CD14-positive monocyte (primary cell): ENCODE measurements around the gene MYO1D. TPM values are rescaled to one million over a fixed set of nuclear protein-coding genes. Genes with fewer than 3 reads are reported as not detected.

Experiments
- DNase-seq, 3 donors: peaks; one replicate each; pipeline ENCODE4 v3.0.0-alpha.2; 2011 to 2022
- H2AFZ ChIP-seq: 2 replicates; pipeline ENCODE4 v1.6.0; 2012; ENCODE audit warnings: mild to moderate bottlenecking, low read depth, low read length, inconsistent platforms; ENCODE audit not compliant: insufficient read depth, poor library complexity, severe bottlenecking
- H3K27ac ChIP-seq, 2 donors: 1 replicate in 1 of 2; 2 replicates in 1 of 2; pipeline ENCODE4 v1.5.1; 2012 to 2013; ENCODE audit warnings: low read length in 2 of 2, control low read depth in 1 of 2, inconsistent platforms in 1 of 2, low read depth in 1 of 2, mild to moderate bottlenecking in 1 of 2
- H3K27me3 ChIP-seq, 2 donors: one replicate each; pipeline versions ENCODE4 v1.6.0 to v1.6.1; 2011 to 2013; ENCODE audit warnings: low read length in 2 of 2; ENCODE audit not compliant: control insufficient read depth in 2 of 2, insufficient read depth in 2 of 2
- H3K36me3 ChIP-seq, 2 donors: replicated peaks in 1 of 2; 1 replicate in 1 of 2; 2 replicates in 1 of 2; pipeline versions ENCODE4 v1.5.1 to v1.6.1; 2012 to 2013; ENCODE audit warnings: low read length in 2 of 2, control low read depth in 1 of 2, inconsistent platforms in 1 of 2, mild to moderate bottlenecking in 1 of 2; ENCODE audit not compliant: insufficient read depth in 2 of 2, control insufficient read depth in 1 of 2
- H3K4me1 ChIP-seq, 2 donors: 1 replicate in 1 of 2; 2 replicates in 1 of 2; pipeline versions ENCODE4 v1.5.1 to v1.6.1; 2012 to 2013; ENCODE audit warnings: low read length in 2 of 2, control low read depth in 1 of 2, inconsistent platforms in 1 of 2, mild to moderate bottlenecking in 1 of 2, moderate library complexity in 1 of 2; ENCODE audit not compliant: insufficient read depth in 2 of 2, control insufficient read depth in 1 of 2
- H3K4me2 ChIP-seq: replicated peaks from 2 replicates; pipeline ENCODE3; 2012; ENCODE audit warnings: low read length, moderate library complexity, mild to moderate bottlenecking; ENCODE audit not compliant: poor library complexity, severe bottlenecking; ENCODE audit errors: extremely low read depth
- H3K4me3 ChIP-seq, 3 experiments: fragments of 200-600 bp in 1 of 3; sonication (generic) in 1 of 3; replicated peaks in 1 of 3; 1 replicate in 2 of 3; 2 replicates in 1 of 3; pipeline ENCODE4 v1.5.1; 2011 to 2013; ENCODE audit warnings: low read length in 3 of 3, mild to moderate bottlenecking in 3 of 3, control low read depth in 2 of 3, low read depth in 2 of 3, inconsistent platforms in 1 of 3, moderate library complexity in 1 of 3
- H3K79me2 ChIP-seq: 2 replicates; pipeline ENCODE4 v1.6.0; 2012; ENCODE audit warnings: mild to moderate bottlenecking, control low read depth, inconsistent platforms, low read length, moderate library complexity; ENCODE audit not compliant: insufficient read depth
- H3K9ac ChIP-seq: 2 replicates; pipeline ENCODE4 v1.6.0; 2017; ENCODE audit warnings: low read length, mild to moderate bottlenecking; ENCODE audit not compliant: insufficient read depth, poor library complexity, severe bottlenecking
- H3K9me3 ChIP-seq, 2 donors: replicated peaks in 1 of 2; 1 replicate in 1 of 2; 2 replicates in 1 of 2; pipeline versions ENCODE4 v1.5.1 to v1.6.1; 2012 to 2013; ENCODE audit warnings: low read length in 2 of 2, control low read depth in 1 of 2; ENCODE audit not compliant: control insufficient read depth in 1 of 2, insufficient read depth in 1 of 2
- H4K20me1 ChIP-seq: 2 replicates; pipeline ENCODE4 v1.6.0; 2012; ENCODE audit warnings: mild to moderate bottlenecking, low read length, control low read depth, moderate library complexity; ENCODE audit not compliant: insufficient read depth
- H3K27ac Mint-ChIP-seq, 7 donors: one replicate each; pipeline ENCODE4 v1.8.0; 2020; ENCODE audit warnings: mild to moderate bottlenecking in 7 of 7, mixed read lengths in 7 of 7, moderate library complexity in 6 of 7, inconsistent platforms in 2 of 7
- H3K27me3 Mint-ChIP-seq, 3 donors: one replicate each; pipeline ENCODE4 v1.8.0; 2021 to 2022; ENCODE audit warnings: low read depth in 3 of 3, mild to moderate bottlenecking in 3 of 3, mixed read lengths in 3 of 3, moderate library complexity in 3 of 3, inconsistent platforms in 1 of 3
- H3K36me3 Mint-ChIP-seq, 2 donors: one replicate each; pipeline ENCODE4 v1.8.0; 2020; ENCODE audit warnings: mixed read lengths in 2 of 2, inconsistent platforms in 1 of 2, mild to moderate bottlenecking in 1 of 2
- H3K4me1 Mint-ChIP-seq: one replicate; pipeline ENCODE4 v1.8.0; 2020; ENCODE audit warnings: mild to moderate bottlenecking, mixed read lengths
- H3K4me3 Mint-ChIP-seq, 2 donors: one replicate each; pipeline ENCODE4 v1.8.0; 2020; ENCODE audit warnings: mild to moderate bottlenecking in 2 of 2, mixed read lengths in 2 of 2, moderate library complexity in 1 of 2
- H3K9me3 Mint-ChIP-seq, 7 donors: one replicate each; pipeline ENCODE4 v1.8.0; 2020 to 2022; ENCODE audit warnings: mixed read lengths in 7 of 7, mild to moderate bottlenecking in 6 of 7, moderate library complexity in 6 of 7, inconsistent platforms in 2 of 7
- WGBS: methylation state at CpG from one replicate; pipeline ENCODE4 v1.1.5; 2013; ENCODE audit warnings: missing lambda C conversion rate; ENCODE audit not compliant: insufficient coverage; 5-methylcytosine and 5-hydroxymethylcytosine counted together
- intact Hi-C, 2 donors: fragments of 100-400 bp; cut with micrococcal nuclease; formaldehyde crosslinking; loops; one replicate each; pipeline versions ENCODE4 v1.15.0 to v1.15.1; 2023
- polyA plus RNA-seq, 3 donors: library from polyadenylated mRNA; depleted of rRNA in 1 of 3; unstranded in 2 of 3; stranded (reverse) in 1 of 3; fragments of 300-500 nt in 2 of 3; fragments of >200 nt in 1 of 3; fragmentation: Illumina TruSeq in 2 of 3; gene quantifications; 1 replicate in 2 of 3; 2 replicates in 1 of 3; pipeline ENCODE4 v1.2.3, GENCODE V29; 2012 to 2021
- TF ChIP-seq, protein P1 (sequence below): fragments of 200-600 bp; IDR thresholded peaks from one replicate; pipeline ENCODE4 v1.8.0; 2022; ENCODE audit warnings: antibody characterized with exemption, mild to moderate bottlenecking

MYO1D gene
- polyA plus RNA-seq, 3 donors: 0.22 to 0.39 (median 0.26) TPM

DNA sequence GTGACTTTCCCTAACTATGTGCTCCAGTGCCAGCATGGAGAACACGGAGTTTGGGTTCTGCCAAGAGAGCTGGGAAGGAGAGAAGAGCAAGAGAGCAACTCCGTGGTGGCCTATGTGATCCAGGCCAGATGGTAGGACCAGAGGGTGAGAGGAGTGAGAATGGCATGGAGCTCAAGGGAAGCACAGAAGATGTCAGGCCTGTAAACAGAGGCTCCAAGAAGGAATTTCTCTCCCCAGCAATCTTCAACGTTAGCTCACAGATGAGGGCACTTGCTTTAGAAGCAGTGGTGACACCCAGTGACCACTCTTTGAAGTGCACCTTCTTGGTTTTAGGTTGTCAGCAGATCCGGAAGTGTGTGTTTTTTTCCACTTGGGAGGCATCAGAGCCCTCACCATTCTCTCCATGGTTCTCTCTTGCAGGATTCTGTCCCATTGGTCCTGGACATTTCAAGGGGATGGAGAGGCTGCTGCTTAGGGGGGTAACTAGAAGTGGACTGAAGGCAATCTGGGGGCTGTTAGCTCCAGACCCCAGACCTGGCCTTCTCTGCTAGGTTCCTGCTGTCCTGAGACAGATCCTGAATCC lies 33.0 kb upstream of the MYO1D start:
- Mint-ChIP-seq H3K36me3 (no peaks in the 10 kb centered on the region), H3K4me1 (no peaks in the 10 kb centered on the region), H3K9me3 (no peaks in the 10 kb centered on the region), H3K4me3 (no peak overlapping the region), H3K27me3 (peaks cover 1 to 6% (median 2%) of the 10 kb centered on the region in 3 donors), H3K27ac (peak overlapping the region in 1 of 7 donors; percentile 51)
- Histone ChIP-seq H3K9ac (no peak overlapping the region), H3K9me3 (no peaks in the 10 kb centered on the region), H4K20me1 (no peaks in the 10 kb centered on the region), H3K36me3 (no peaks in the 10 kb centered on the region), H3K79me2 (no peaks in the 10 kb centered on the region), H3K4me1 (no peaks in the 10 kb centered on the region), H3K27ac (no peak overlapping the region), H3K27me3 (peaks cover 0 to 2% of the 10 kb centered on the region in 2 donors), H3K4me2 (no peak overlapping the region), H3K4me3 (no peak overlapping the region), H2AFZ (no peak overlapping the region)
- WGBS: 52% methylated on average over 3 of the region's 4 CpGs
- DNase-seq: peak; percentile 3 to 36 (median 16)
- TF ChIP-seq, protein P1, sequence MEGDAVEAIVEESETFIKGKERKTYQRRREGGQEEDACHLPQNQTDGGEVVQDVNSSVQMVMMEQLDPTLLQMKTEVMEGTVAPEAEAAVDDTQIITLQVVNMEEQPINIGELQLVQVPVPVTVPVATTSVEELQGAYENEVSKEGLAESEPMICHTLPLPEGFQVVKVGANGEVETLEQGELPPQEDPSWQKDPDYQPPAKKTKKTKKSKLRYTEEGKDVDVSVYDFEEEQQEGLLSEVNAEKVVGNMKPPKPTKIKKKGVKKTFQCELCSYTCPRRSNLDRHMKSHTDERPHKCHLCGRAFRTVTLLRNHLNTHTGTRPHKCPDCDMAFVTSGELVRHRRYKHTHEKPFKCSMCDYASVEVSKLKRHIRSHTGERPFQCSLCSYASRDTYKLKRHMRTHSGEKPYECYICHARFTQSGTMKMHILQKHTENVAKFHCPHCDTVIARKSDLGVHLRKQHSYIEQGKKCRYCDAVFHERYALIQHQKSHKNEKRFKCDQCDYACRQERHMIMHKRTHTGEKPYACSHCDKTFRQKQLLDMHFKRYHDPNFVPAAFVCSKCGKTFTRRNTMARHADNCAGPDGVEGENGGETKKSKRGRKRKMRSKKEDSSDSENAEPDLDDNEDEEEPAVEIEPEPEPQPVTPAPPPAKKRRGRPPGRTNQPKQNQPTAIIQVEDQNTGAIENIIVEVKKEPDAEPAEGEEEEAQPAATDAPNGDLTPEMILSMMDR: peak; percentile 73
- intact Hi-C loops: no loop called here

DNA sequence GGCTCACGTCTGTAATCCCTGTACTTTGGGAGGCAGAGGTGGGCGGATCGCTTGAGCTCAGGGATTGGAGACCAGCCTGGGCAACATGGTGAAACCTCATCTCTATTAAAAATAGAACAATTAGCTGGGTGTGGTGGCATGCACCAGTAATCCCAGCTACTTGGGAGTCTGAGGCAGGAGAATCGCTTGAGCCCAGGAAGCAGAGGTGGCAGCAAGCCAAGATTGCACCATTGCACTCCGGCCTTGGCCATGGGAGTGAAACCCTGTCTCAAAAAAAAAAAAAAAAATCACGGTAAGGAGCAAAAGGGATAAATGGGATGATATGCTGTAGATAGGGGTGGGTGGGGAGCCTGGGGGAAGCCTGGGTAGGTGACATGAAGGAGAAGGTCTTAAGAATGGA lies 30.7 kb upstream of the MYO1D start:
- Histone ChIP-seq H3K27me3 (peaks cover 0 to 3% of the 10 kb centered on the region in 2 donors), H4K20me1 (no peaks in the 10 kb centered on the region), H3K4me3 (no peak overlapping the region), H3K79me2 (no peaks in the 10 kb centered on the region), H3K9ac (no peak overlapping the region), H2AFZ (no peak overlapping the region), H3K36me3 (no peaks in the 10 kb centered on the region), H3K9me3 (no peaks in the 10 kb centered on the region), H3K4me1 (no peaks in the 10 kb centered on the region), H3K27ac (no peak overlapping the region), H3K4me2 (no peak overlapping the region)
- H3K27ac Mint-ChIP-seq: no peak overlapping the region
- TF ChIP-seq, protein P1: no peak
- H3K36me3 Mint-ChIP-seq: no peaks in the 10 kb centered on the region
- no peak overlapping the region for H3K4me3 Mint-ChIP-seq
- 80% methylated on average over 1 of the region's 6 CpGs for WGBS
- no peaks in the 10 kb centered on the region for H3K9me3 Mint-ChIP-seq
- no peak for DNase-seq
- peaks cover 1 to 12% (median 8%) of the 10 kb centered on the region in 3 donors for H3K27me3 Mint-ChIP-seq
- no peaks in the 10 kb centered on the region for H3K4me1 Mint-ChIP-seq
- intact Hi-C loops: no loop called here
